Measurements from ENCODE around the gene ABCC6. TPM values are rescaled to one million over a fixed set of nuclear protein-coding genes. Genes with fewer than 3 reads are reported as not detected.
"Not testable (repeated sequence)": the region's sequence is repeated elsewhere in the genome, so short reads cannot be mapped to it uniquely, and the experiment has no call there.

The ABCC6 gene
- total RNA-seq, 1 donor from 2014 or later = 0.23 TPM

DNA sequence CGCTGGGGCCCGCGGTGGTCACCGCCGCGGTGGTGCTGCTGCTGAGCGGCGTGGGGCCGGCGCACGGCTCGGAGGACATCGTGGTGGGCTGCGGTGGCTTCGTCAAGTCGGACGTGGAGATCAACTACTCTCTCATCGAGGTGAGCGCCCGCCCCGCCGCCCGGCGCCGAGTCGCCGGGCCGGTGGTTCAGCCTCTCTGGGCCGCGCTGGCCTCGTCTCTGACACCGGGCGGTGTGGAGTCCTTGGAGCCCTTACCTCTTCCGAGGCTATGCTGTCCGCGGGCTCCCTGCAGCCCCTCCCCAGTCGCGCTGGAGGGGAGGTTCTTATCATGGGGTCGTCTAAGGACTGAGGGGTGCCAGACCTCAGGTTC lies 9.4 kb upstream of the ABCC6 start:
- DNase-seq (ENCODE audit: extremely low read depth, low read depth, low spot score) = not testable (repeated sequence)

DNA sequence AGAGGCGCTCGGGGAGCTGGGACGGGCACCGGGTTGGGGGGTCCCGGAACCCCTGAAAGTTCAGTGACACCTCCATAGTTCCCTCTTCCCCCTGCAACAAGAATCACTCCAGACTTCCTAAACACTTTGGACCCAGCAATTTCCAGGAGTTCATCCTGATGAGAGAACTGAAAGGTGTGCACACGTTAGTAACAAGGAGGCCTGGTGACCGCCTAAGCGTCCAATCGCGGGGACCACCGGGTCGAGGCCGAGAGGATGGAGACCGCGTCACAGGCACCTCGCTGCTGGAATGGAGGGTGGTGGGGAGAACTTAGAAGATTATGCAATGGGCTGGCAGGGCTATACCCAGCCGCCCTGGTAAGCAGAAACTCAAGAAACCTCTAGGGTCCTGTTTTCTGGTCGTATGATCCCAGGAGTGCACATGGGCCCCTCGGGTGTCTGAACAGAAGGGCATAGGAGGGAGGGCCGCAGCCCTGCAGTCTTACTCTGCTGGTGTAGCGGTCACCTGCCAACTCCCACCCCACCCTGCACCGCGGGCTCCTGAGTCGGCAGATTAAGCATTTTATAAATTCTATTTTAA lies 458 bp upstream of the ABCC6 start:
- not testable (repeated sequence) for DNase-seq (ENCODE audit: extremely low read depth, low read depth, low spot score)

DNA sequence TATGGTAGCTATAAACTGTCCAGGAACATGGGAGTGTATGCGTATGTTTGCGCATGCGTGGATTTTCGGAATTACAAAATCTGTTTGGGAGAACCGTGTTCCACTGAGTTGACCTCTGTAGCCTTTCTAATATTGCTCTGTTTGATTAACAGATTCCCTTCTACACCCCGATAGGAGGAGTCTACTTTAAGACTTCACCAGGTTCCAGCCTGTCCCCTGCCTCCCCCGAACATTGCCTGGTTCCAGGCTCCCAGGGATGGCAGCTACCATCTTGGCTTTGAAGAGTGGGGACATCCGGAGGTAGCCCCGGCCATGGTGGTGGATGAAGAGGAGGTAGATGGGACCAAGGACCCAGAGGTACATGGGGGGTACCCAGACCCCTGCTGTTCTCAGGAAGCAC lies 1.9 kb downstream of the ABCC6 start:
- DNase-seq (ENCODE audit: extremely low read depth, low read depth, low spot score) = not testable (repeated sequence)

DNA sequence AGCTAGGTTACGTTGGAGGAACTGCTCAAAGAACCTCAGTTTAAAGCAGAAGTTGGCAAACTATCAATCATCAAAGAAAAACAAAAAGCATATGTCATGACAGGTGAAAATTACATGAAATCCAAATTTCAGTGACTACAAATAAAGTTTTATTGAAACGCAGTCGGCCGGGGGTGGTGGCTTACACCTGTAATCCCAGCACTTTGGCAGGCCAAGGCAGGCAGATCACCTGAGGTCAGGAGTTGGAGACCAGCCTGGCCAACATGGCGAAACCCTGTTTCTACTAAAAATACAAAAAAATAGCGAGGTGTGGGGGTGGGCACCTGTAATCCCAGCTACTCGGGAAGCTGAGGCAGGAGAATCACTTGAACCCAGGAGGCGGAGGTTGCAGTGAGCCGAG lies 2.8 kb downstream of the ABCC6 start:
- DNase-seq (ENCODE audit: extremely low read depth, low read depth, low spot score) = not testable (repeated sequence)

DNA sequence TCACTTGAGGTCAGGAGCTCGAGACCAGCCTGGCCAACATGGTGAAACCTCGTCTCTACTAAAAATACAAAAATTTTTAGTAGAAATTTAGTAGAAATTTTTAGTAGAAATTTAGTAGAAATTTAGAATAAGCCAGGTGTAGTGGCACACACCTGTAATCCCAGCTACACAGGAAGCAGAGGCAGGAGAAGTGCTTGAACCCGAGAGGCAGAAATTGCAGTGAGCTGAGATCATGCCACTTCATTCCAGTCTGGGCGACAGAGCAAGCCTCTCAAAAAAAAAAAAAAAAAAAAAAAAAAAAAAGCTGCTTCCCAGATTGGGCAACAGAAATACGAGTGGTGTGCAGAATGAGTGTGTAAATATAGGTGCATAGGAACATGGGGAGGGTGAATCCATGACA lies 4.5 kb downstream of the ABCC6 start:
- not testable (repeated sequence) for DNase-seq (ENCODE audit: extremely low read depth, low read depth, low spot score)

DNA sequence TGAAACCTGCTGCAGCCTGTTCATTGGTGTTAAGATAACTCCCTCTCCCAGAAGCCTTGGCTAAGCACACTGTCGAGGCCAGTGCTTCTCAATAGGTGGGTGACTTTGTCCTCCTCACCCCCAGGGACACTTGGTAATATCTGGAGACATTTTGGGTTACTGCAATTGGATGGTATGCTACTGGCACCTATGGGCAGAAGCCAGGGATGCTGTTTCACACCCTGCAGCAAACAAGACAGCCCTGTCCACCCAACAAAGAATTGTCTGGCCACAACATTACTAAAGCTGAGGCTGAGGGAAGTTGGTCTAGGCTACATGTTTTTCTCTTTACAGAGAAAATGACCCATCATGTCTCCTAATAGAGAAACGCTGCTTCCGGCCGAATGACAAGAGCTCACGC lies 4.9 kb downstream of the ABCC6 start:
- not testable (repeated sequence) for DNase-seq (ENCODE audit: extremely low read depth, low read depth, low spot score)

DNA sequence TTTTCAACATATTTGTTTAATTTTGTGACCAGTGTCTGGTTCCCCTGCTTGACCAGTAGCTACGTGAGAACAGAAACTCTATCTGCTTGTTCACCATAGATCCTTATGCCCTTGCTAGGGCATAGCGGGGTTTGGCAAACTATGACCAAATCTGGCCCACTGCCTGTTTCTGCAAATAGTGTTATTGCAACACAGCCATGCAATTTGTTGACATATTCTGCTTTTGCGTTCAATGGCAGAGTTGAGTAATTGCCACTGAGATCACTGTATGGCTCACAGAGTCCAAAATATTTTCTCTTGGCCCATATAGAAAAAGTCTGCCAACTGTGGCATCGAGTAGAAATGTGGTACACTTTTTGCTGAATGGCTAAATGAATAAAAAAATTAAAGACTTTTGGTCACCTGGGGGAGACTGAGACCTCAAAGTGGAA lies 9.4 kb downstream of the ABCC6 start:
- DNase-seq (ENCODE audit: extremely low read depth, low read depth, low spot score) = not testable (repeated sequence)

DNA sequence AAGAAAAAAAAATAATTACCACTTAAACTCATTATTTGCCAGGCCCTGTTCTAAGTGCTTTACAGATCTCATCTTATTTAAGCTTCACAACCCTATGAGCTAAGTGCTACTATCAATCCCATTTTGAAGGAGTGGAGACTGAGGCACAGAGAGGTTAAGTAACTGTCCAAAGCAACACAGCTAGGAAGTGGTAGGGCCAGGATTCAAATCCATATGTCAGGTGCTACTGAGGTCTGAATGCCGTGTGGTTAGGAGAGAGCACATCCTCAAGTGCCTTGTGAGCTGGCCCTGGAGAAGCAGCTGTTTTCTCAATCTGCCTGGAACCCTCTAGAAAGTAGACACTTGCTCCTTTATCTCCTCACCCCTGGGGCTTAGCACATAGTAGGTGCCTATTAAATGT lies 11.9 kb downstream of the ABCC6 start:
- not testable (repeated sequence) for DNase-seq (ENCODE audit: extremely low read depth, low read depth, low spot score)

DNA sequence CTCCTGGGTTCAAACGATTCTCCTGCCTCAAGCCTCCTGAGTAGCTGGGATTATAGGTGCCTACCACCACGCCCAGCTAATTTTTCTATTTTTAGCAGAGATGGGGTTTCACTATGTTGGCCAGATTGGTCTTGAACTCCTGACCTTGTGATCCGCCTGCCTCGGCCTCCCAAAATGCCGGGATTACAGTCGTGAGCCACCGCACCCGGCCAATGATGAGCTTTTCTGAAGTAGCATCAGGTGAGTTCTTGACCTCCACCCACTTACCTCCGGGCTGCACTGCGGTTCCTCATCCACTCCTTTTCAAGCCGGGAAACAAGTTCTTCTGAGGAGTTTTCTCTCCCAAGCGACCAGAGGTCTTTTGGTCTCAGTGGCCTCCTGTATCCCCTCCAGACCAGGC lies 14.8 kb downstream of the ABCC6 start:
- DNase-seq (ENCODE audit: extremely low read depth, low read depth, low spot score) = not testable (repeated sequence)

DNA sequence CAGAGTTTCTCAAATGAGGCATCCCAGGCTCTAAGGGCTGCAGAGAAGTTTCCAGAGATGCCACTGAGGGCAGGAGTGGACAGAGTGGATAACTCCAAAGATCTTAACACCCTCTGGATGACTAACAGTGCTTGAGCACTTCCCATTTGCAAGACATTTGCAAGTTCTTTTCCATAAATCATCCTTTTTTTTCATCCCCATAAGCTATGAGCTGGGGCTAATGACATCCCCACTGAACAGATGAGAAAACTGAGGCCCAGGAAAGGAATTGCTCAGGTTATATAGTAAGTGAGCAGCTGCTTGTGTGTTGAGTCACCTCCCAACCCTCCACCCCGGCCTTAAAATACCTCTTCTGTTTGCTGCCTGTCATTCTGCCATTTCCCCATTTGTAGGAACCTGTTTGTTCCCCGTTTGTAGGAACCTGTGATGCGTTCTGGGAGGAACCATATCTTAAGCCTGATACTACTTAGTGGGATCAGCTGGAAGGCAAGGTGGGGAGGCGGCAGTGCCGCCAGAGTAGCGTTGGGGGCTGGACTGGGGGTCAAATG lies 15.4 kb downstream of the ABCC6 start:
- DNase-seq (ENCODE audit: extremely low read depth, low read depth, low spot score) = not testable (repeated sequence)

DNA sequence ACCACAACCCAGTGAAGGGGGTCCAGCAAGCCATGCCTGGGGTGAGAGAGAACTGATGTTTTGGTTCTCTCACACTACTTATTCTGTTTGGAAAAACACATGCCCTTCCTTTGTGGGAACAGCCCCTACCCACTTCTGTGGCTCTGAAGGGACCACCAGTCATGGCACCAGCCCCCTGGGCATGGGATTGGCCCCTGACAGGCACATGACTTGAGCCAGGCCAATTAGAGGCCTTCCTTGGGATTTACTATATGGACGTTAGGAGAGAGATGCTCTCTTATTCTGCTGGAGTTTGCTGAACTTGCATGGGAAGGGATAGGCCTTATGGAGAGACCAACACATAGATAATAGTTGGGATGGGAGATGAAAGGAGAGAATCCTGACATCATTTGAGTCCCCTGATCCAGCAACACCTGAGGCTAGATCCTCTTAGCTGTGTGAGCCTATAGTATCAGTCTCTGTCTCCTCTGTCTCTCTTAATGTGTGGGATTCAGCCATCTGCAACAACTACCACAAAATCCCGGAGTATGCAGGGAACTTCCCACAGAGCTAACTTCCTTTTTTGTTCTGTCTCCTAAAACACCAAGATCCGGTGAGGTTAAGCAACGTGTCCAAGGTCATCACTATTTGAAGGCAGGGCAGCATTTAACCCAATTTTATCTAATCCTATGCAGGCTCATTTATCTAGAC lies 16.1 kb downstream of the ABCC6 start:
- DNase-seq (ENCODE audit: extremely low read depth, low read depth, low spot score) = not testable (repeated sequence)

DNA sequence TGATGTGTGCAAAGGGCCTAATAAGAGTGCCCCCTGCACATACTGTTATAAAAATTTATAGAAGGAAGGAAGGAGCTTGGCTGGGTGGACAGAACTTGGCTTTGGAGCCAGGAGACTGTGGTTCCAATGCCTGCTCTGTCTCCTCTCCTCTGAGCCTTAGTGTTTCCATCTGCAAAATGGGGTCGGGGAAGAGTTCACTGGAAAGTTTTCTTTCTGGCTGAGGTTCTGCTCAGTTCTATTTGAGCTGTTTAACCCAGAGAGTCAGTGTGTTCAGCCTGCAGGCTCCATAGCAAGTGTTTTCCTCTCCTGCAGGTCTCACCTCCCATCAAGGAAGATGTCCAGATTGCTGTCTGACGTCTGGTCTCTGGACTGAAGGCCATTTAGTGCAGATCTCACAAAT lies 17.4 kb downstream of the ABCC6 start:
- DNase-seq (ENCODE audit: extremely low read depth, low read depth, low spot score) = not testable (repeated sequence)

DNA sequence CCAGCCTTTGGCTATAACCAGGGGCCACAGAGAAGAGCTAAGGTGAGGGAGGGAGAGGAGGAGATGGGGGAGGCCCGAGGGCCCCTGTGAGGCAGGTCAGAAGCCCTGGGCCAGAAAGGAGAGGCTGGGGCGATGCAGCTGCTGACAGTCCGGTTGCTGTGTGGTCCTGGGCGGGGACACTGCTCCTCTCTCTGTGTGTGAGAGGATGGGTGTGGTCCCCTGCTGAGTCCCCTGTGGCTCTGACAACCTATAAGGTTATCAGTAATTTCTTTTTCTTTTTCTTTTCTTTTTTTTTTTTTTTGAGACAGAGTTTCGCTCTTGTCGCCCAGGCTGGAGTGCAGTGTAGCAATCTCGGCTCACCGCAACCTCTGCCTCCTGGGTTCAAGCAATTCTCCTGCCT lies 18.7 kb downstream of the ABCC6 start:
- DNase-seq (ENCODE audit: extremely low read depth, low read depth, low spot score) = not testable (repeated sequence)

DNA sequence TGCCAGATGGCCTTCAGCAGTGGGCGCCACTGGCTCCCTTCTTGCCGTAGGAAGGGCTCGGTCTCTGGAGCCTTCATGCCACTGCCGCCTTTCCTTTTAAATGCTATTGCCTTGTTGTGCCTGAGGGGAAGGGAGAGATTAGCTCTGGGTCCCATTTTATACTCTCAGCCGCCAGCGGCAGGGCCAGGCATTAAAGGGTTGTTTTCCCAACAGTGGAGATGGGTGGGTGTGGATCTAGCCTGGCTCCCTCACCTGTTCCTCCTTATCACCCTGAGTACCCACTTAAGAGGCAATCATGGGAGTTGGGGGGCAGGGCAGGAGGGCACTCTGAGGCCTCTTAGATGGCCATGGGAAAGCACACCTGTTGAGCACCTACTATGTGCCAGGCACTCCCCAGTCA lies 19.8 kb downstream of the ABCC6 start:
- not testable (repeated sequence) for DNase-seq (ENCODE audit: extremely low read depth, low read depth, low spot score)

DNA sequence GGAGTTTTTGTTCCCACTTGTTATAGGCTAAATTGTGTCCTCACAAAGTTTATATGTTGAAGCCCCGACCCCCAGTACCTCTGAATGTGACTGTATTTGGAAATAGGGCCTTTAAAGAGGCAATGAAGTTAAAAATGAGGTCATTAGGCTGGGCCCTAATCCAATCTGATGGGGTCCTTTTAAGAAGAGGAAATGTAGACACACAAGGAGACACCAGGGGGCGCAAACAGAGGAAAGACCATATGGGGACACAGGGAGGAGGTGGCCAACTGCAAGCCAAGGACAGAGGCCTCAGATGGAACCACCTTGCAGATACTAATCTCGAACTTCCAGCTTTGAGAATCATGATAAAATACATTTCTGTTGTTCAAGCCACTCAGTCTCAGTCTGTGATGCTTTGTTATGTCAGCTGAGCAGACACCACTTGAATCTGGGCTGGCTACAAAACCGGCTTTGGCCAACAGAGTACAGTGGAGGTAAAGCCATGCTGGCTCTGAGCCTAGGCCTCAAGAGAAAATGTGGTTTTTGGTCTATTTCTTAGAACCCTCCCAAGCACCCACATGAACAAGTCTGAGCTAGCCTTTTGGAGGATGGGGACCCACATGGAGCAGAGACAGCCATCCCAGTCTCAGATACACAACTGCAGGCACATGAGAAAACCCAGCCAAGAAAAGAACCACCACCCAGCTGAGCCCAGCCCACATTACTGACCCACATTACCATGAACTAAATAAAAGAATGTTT lies 20.7 kb downstream of the ABCC6 start:
- not testable (repeated sequence) for DNase-seq (ENCODE audit: extremely low read depth, low read depth, low spot score)

DNA sequence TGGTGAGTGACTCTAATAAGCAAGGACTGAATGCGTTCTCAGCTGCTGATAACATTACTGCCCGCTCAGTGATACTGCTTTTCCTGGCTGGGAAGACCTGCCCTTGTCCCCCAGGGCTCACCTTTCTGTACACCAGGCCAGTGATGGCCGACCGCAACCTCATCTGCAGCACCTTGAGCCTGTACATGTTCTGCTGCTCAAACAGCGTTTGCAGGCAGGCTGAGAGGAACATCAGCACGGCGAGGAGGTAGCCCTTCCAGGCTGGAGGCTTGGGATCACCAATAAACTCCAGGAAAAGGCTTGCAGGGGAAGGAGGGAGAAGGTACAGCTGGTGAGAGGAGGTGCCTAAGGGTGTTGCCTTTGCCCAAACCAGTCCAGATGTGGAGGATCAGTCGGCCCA lies 21.4 kb downstream of the ABCC6 start:
- not testable (repeated sequence) for DNase-seq (ENCODE audit: extremely low read depth, low read depth, low spot score)

DNA sequence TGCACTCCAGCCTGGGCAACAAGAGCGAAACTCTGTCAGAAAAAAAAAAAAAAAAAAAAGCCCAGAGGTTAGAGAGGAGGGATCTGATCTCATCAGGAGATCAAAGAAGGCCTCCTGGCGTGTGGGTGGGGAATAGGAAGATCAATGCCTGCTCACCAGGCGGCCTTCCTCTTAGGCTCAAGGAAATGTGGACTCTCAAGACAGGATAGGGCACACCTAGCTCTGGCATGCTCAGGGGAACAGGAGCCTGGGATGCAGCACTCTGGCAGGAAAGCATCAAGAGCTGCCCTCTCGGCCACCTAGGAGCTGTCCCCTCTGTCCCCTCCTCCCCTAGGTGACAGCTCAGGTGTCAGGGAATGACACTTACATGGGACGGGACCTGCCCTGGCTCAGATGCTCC lies 22.9 kb downstream of the ABCC6 start:
- not testable (repeated sequence) for DNase-seq (ENCODE audit: extremely low read depth, low read depth, low spot score)

DNA sequence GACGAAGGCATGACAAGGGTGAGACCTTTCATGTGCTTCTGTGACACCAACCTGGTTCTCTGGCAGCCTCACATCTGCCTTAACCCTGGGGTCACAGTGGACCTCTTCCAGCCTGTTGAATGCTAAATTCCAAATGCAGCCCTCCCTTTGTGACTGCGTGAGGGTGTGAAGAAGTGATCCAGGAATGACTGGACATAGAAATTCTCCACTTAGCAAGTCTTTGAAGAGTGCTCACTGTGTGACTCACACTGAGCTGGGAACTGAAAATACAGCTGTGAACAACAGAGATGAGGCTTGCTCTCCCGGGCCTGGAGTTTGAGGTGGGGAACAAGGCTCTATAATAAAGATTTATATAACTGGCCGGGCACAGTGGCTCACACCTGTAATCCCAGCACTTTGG lies 23.9 kb downstream of the ABCC6 start:
- not testable (repeated sequence) for DNase-seq (ENCODE audit: extremely low read depth, low read depth, low spot score)

DNA sequence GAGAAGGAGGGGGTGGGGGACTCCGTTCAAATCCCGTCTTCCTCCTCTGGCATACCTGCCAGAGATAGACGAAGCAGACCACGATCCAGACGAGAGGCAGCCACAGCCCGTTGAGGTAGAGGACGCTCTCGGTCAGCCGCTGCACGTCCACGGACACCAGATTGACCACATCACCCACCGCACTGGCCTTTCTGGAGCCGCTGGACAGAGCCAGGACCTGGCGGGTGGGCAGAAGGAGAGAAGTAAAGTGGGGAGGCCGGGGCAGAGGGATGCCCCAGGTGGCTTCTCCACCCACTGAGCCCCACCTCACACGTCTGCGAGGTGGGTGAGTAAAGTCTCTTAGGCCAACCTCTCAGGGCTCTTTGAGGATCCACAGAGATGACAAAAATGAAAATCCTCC lies 25.3 kb downstream of the ABCC6 start:
- DNase-seq (ENCODE audit: extremely low read depth, low read depth, low spot score) = no peak

DNA sequence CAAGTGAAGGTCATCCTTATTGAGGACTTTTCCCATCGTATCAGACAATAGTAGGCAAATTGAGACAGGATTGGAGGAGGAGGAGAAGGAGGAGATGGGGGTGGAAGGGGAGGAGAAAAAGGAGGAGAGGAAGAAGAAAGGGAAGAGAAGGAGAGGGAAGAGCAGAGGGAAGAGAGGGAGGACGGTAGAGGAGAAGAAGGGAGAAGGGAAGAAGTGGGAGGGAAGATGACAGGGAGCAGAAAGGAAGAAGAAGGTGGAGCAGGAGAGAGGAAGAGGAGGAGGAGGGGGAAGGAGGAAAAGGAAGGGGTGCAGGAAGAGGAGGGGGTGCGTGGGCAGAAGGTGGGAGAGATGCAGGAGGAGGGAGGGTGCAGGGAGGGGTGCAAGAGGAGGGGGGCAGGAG lies 26.0 kb downstream of the ABCC6 start:
- DNase-seq (ENCODE audit: extremely low read depth, low read depth, low spot score) = no peak

DNA sequence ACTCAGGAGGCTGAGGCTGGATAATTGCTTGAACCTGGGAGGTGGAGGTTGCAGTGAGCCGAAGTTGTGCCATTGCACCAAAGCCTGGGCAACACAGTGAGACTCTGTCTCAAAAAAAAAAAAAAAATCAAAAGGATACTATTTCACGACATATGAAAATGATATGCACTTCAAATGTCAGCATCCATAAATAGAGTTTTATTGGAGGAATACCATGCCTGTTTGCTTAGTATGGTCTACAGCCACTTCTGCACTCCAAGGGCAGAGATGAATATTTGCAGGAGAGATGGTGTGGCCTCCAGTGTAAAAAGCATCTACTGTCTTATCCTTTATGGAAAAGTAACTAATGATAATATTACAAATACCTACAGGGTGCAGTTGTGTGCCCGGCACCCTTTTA lies 27.2 kb downstream of the ABCC6 start:
- DNase-seq (ENCODE audit: extremely low read depth, low read depth, low spot score) = no peak
